ENCODE results near the gene CDC42SE1.

DNA sequence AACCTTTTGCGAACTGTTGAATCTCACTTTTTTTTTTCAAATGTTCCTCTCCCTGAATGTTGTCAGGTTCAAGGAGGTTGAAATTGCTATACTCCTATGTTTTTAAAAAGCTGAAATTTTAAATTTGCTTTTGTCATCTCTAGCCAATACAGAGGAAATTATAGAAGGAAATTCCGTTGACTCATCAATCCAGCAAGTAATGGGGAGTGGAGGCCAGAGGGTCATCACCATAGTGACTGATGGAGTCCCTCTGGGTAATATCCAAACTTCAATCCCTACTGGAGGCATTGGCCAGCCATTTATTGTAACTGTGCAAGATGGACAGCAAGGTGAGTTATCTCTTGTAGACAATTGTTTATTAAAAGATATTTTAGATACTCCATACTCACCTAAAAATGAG, 47.5 kb upstream of the CDC42SE1 start:
- TF ChIP-seq, protein P1, sequence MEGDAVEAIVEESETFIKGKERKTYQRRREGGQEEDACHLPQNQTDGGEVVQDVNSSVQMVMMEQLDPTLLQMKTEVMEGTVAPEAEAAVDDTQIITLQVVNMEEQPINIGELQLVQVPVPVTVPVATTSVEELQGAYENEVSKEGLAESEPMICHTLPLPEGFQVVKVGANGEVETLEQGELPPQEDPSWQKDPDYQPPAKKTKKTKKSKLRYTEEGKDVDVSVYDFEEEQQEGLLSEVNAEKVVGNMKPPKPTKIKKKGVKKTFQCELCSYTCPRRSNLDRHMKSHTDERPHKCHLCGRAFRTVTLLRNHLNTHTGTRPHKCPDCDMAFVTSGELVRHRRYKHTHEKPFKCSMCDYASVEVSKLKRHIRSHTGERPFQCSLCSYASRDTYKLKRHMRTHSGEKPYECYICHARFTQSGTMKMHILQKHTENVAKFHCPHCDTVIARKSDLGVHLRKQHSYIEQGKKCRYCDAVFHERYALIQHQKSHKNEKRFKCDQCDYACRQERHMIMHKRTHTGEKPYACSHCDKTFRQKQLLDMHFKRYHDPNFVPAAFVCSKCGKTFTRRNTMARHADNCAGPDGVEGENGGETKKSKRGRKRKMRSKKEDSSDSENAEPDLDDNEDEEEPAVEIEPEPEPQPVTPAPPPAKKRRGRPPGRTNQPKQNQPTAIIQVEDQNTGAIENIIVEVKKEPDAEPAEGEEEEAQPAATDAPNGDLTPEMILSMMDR (IDR thresholded peaks at IDR 0.05; ENCODE audit: insufficient read depth, low read depth, low read length): no peak
- TF ChIP-seq EZH2 (IDR thresholded peaks at IDR 0.05; ENCODE audit: insufficient read depth, low read length): no peak

All from astrocyte (in vitro differentiated cells and primary cell).